H1 (cell line): ENCODE data around the gene RPL39L. TPM values are rescaled to one million over a fixed set of nuclear protein-coding genes. Genes with fewer than 3 reads are reported as not detected.

ENCODE experiments used
- CTCF ChIA-PET: fragments of 300-600 bp; sonication (Branson Sonifier 250); formaldehyde crosslinking; loops from one replicate; lab custom pipeline; 2021; ENCODE audit not compliant: partially characterized antibody; lab: Charles Lee
- POLR2A ChIA-PET: fragments of 300-600 bp; sonication (Branson Sonifier 250); formaldehyde crosslinking; loops from one replicate; lab custom pipeline; 2021; ENCODE audit warnings: inconsistent platforms; ENCODE audit not compliant: partially characterized antibody; lab: Charles Lee
- DNase-seq, 2 experiments: peaks; one replicate each; pipeline versions ENCODE4 v3.0.0 to v3.0.0-alpha.2; 2010 to 2022; ENCODE audit warnings: low spot score in 2 of 2, low read depth in 1 of 2, mixed read lengths in 1 of 2
- FAIRE-seq: peaks from 2 replicates; lab custom pipeline; 2011; peaks lifted over from hg19 to GRCh38; lab: Jason Lieb, UNC
- H2AFZ ChIP-seq: 2 replicates; pipeline ENCODE4 v1.8.1; 2012; ENCODE audit warnings: low read length, inconsistent platforms
- H2AK5ac ChIP-seq: 2 replicates; pipeline ENCODE4 v1.6.1; 2013; ENCODE audit warnings: low read depth, low read length
- H2BK120ac ChIP-seq: replicated peaks from 2 replicates; pipeline ENCODE3; 2013; ENCODE audit warnings: low read depth, low read length, inconsistent platforms
- H2BK12ac ChIP-seq: 2 replicates; pipeline ENCODE4 v1.6.1; 2013; ENCODE audit warnings: low read depth, low read length
- H2BK15ac ChIP-seq: 2 replicates; pipeline ENCODE4 v1.6.1; 2013; ENCODE audit warnings: low read length
- H2BK20ac ChIP-seq: 2 replicates; pipeline ENCODE4 v1.6.1; 2013; ENCODE audit warnings: low read length
- H2BK5ac ChIP-seq: 2 replicates; pipeline ENCODE4 v1.6.1; 2013; ENCODE audit warnings: low read depth, low read length
- H3K14ac ChIP-seq: 2 replicates; pipeline ENCODE4 v1.6.1; 2013; ENCODE audit warnings: inconsistent platforms; ENCODE audit not compliant: insufficient read length
- H3K18ac ChIP-seq: 2 replicates; pipeline ENCODE4 v1.6.1; 2013; ENCODE audit warnings: low read length; ENCODE audit errors: extremely low read depth
- H3K23ac ChIP-seq: 2 replicates; pipeline ENCODE4 v1.6.1; 2013; ENCODE audit warnings: inconsistent platforms; ENCODE audit not compliant: insufficient read length
- H3K23me2 ChIP-seq: 2 replicates; pipeline ENCODE4 v1.6.1; 2013; ENCODE audit warnings: low read depth, low read length
- H3K27ac ChIP-seq: 2 replicates; pipeline ENCODE4 v1.6.1; 2011; ENCODE audit warnings: low read depth, low read length, inconsistent platforms
- H3K27me3 ChIP-seq, 4 experiments: replicated peaks in 1 of 4; 1 replicate in 1 of 4; 2 replicates in 3 of 4; pipeline versions ENCODE4 v1.6.1 to v1.8.1; 2011 to 2013; ENCODE audit warnings: low read length in 3 of 4, mild to moderate bottlenecking in 3 of 4, inconsistent platforms in 2 of 4, mixed read lengths in 2 of 4, moderate library complexity in 1 of 4; ENCODE audit not compliant: control insufficient read depth in 3 of 4, insufficient read depth in 3 of 4; ENCODE audit errors: extremely low read depth in 1 of 4
- H3K36me3 ChIP-seq, 4 experiments: 2 replicates each; pipeline versions ENCODE4 v1.6.1 to v1.8.1; 2011 to 2013; ENCODE audit warnings: mild to moderate bottlenecking in 4 of 4, low read length in 3 of 4, moderate library complexity in 2 of 4, control low read depth in 1 of 4, inconsistent platforms in 1 of 4; ENCODE audit not compliant: insufficient read depth in 4 of 4, control insufficient read depth in 2 of 4
- H3K4ac ChIP-seq: replicated peaks from 2 replicates; pipeline ENCODE3; 2013; ENCODE audit warnings: low read length, low read depth, mixed read lengths, inconsistent platforms; ENCODE audit not compliant: insufficient read length
- H3K4me1 ChIP-seq, 4 experiments: replicated peaks in 1 of 4; 1 replicate in 1 of 4; 2 replicates in 3 of 4; pipeline versions ENCODE4 v1.6.1 to v1.8.1; 2011 to 2013; ENCODE audit warnings: low read length in 3 of 4, inconsistent platforms in 2 of 4, mixed read lengths in 1 of 4; ENCODE audit not compliant: insufficient read depth in 4 of 4, control insufficient read depth in 3 of 4
- H3K4me2 ChIP-seq, 2 experiments: 2 replicates each; pipeline versions ENCODE4 v1.6.1 to v1.8.1; 2011 to 2013; ENCODE audit warnings: low read depth in 2 of 2, low read length in 2 of 2, control low read depth in 1 of 2, inconsistent platforms in 1 of 2, mild to moderate bottlenecking in 1 of 2; ENCODE audit not compliant: insufficient read depth in 1 of 2
- H3K4me3 ChIP-seq, 4 experiments: fragments of 200-600, 300-600 bp in 1 of 4; sonication (generic), shearing (Covaris generic), sonication (Bioruptor Twin) in 1 of 4; 2 replicates each; pipeline versions ENCODE4 v1.5.1 to v1.8.1; 2011 to 2016; ENCODE audit warnings: low read length in 4 of 4, low read depth in 3 of 4, control low read depth in 2 of 4, inconsistent platforms in 2 of 4, mild to moderate bottlenecking in 2 of 4, mixed read lengths in 1 of 4, moderate library complexity in 1 of 4; ENCODE audit not compliant: insufficient read depth in 2 of 4; ENCODE audit errors: extremely low read depth in 1 of 4
- H3K56ac ChIP-seq: replicated peaks from 2 replicates; pipeline ENCODE3; 2013; ENCODE audit warnings: low read depth, mild to moderate bottlenecking, mixed read lengths, low read length, inconsistent platforms; ENCODE audit not compliant: insufficient read length
- H3K79me1 ChIP-seq: 2 replicates; pipeline ENCODE4 v1.6.1; 2013; ENCODE audit warnings: low read depth, low read length, control low read depth
- H3K79me2 ChIP-seq, 2 experiments: 2 replicates each; pipeline versions ENCODE4 v1.6.1 to v1.8.1; 2012 to 2013; ENCODE audit warnings: low read length in 2 of 2, mild to moderate bottlenecking in 2 of 2, inconsistent platforms in 1 of 2; ENCODE audit not compliant: insufficient read depth in 2 of 2, control insufficient read depth in 1 of 2
- H3K9ac ChIP-seq, 4 experiments: replicated peaks in 1 of 4; 1 replicate in 1 of 4; 2 replicates in 3 of 4; pipeline versions ENCODE4 v1.6.1 to v1.8.1; 2011 to 2013; ENCODE audit warnings: low read depth in 3 of 4, low read length in 3 of 4, control low read depth in 2 of 4, mild to moderate bottlenecking in 2 of 4, moderate library complexity in 2 of 4, inconsistent platforms in 1 of 4; ENCODE audit errors: extremely low read depth in 1 of 4
- H3K9me3 ChIP-seq, 2 experiments: 2 replicates each; pipeline versions ENCODE4 v1.6.1 to v1.8.1; 2012 to 2013; ENCODE audit warnings: mild to moderate bottlenecking in 2 of 2, moderate library complexity in 2 of 2, control low read depth in 1 of 2, inconsistent platforms in 1 of 2, low read depth in 1 of 2, low read length in 1 of 2, mixed read lengths in 1 of 2; ENCODE audit not compliant: insufficient read depth in 2 of 2
- H4K20me1 ChIP-seq, 2 experiments: replicated peaks in 1 of 2; 2 replicates each; pipeline versions ENCODE3 to v1.8.1; 2011 to 2013; ENCODE audit warnings: inconsistent platforms in 2 of 2, low read length in 2 of 2, mild to moderate bottlenecking in 1 of 2; ENCODE audit not compliant: insufficient read depth in 2 of 2, control insufficient read depth in 1 of 2
- H4K5ac ChIP-seq: 2 replicates; pipeline ENCODE4 v1.6.1; 2013; ENCODE audit warnings: low read length, low read depth, mixed read lengths, inconsistent platforms; ENCODE audit not compliant: insufficient read length
- H4K8ac ChIP-seq: 2 replicates; pipeline ENCODE4 v1.8.0; 2013; ENCODE audit warnings: mild to moderate bottlenecking, moderate library complexity, low read length, inconsistent platforms; ENCODE audit not compliant: insufficient read depth; ENCODE audit errors: extremely low read depth
- H4K91ac ChIP-seq: replicated peaks from 2 replicates; pipeline ENCODE3; 2013; ENCODE audit warnings: low read length, mixed read lengths, inconsistent platforms; ENCODE audit not compliant: insufficient read length
- BRCA1 ChIP-seq: IDR thresholded peaks from 2 replicates; pipeline ENCODE4 v1.6.1; 2012; ENCODE audit warnings: low read depth, low read length, improper control_type of control experiment
- CHD1 ChIP-seq: IDR thresholded peaks from 2 replicates; pipeline ENCODE4 v1.6.1; 2012; ENCODE audit warnings: low read depth, low read length, improper control_type of control experiment
- FOSL1 ChIP-seq: IDR thresholded peaks from 2 replicates; pipeline ENCODE4 v1.6.1; 2011; ENCODE audit warnings: mild to moderate bottlenecking, low read depth, low read length, moderate library complexity; ENCODE audit not compliant: insufficient read depth
- JUND ChIP-seq: IDR thresholded peaks from 2 replicates; pipeline ENCODE4 v1.6.1; 2011; ENCODE audit warnings: mild to moderate bottlenecking, improper control_type of control experiment, low read length
- POLR2AphosphoS5 ChIP-seq: IDR thresholded peaks from 2 replicates; pipeline ENCODE4 v1.6.1; 2011; ENCODE audit warnings: low read depth, low read length
- RNF2 ChIP-seq: fragments of 200-900, 300-1000 bp; sonication (generic); IDR thresholded peaks from 2 replicates; pipeline ENCODE4 v1.7.1; 2016; ENCODE audit warnings: borderline replicate concordance, low read depth, mild to moderate bottlenecking, antibody characterized with exemption, low read length; ENCODE audit not compliant: poor library complexity, severe bottlenecking; ENCODE audit errors: missing control alignments
- WGBS, 2 experiments: shearing (Covaris generic) in 1 of 2; methylation state at CpG; one replicate each; pipeline versions ENCODE4 v1.1.6 to v1.1.7; 2013 to 2015; ENCODE audit warnings: low lambda C conversion rate in 2 of 2, mixed read lengths in 2 of 2, inconsistent platforms in 1 of 2, low coverage in 1 of 2, missing lambda C conversion rate in 1 of 2; ENCODE audit not compliant: insufficient replicate concordance in 2 of 2, insufficient coverage in 1 of 2, insufficient read length in 1 of 2; ENCODE audit errors: extremely low coverage in 1 of 2, missing lambda C conversion rate in 1 of 2; 5-methylcytosine and 5-hydroxymethylcytosine counted together
- polyA plus RNA-seq, 7 experiments: library from polyadenylated mRNA; depleted of rRNA in 3 of 7; stranded (reverse) in 5 of 7; unstranded in 2 of 7; fragments of >200 nt in 5 of 7; fragments of 200-250 nt in 2 of 7; gene quantifications; 1 replicate in 5 of 7; 2 replicates in 1 of 7; 4 replicates in 1 of 7; pipeline versions ENCODE4 v1.2.1 to v1.2.3, GENCODE V29; 2011 to 2013; ENCODE audit warnings: missing spikeins in 2 of 7, mixed read lengths in 2 of 7
- total RNA-seq: library from RNA; stranded (reverse); fragmentation: NEBNext Ultra II Directional; extraction: Animal tissue kit (Norgen Biotek cat#: 25700); gene quantifications from 2 replicates; pipeline ENCODE4 v1.2.1, GENCODE V29; 2021

RPL39L gene
- total and polyA plus RNA-seq, 2 of the 8 experiments (the other 6 are each of a cell fraction or from before 2014, with no cell fraction given), result 51.8 to 67.7 TPM

- Histone ChIP-seq H3K4me1 (no peaks in the 10 kb centered on the region), H3K9me3 (no peaks in the 10 kb centered on the region), H2AFZ (no peak overlapping the region), H3K23me2 (no peaks in the 10 kb centered on the region), H3K4ac (no peak overlapping the region), H3K79me2 (no peaks in the 10 kb centered on the region), H3K14ac (no peak overlapping the region), H3K9ac (no peak overlapping the region), H3K36me3 (no peaks in the 10 kb centered on the region), H2BK15ac (no peak overlapping the region), H3K4me2 (no peak overlapping the region), H2BK120ac (no peak overlapping the region), H3K79me1 (no peaks in the 10 kb centered on the region), H2BK12ac (no peak overlapping the region), H3K4me3 (no peak overlapping the region), H3K23ac (no peak overlapping the region), H4K91ac (no peak overlapping the region), H4K20me1 (peaks cover 0 to 2% of the 10 kb centered on the region in 2 experiments), H3K56ac (no peak overlapping the region), H2BK5ac (no peak overlapping the region), H3K27me3 (no peaks in the 10 kb centered on the region), H2BK20ac (no peak overlapping the region), H2AK5ac (no peak overlapping the region), H4K5ac (no peak overlapping the region), H3K27ac (no peak overlapping the region), H3K18ac (no peak overlapping the region), H4K8ac (no peak overlapping the region)
- FAIRE-seq (no peak), DNase-seq (no peak)
- POLR2A ChIA-PET, result interaction anchor here (0.6 kb wide), 1 partner anchor 55 kb away, joined by 3 read pairs; no protein-coding TSS in a partner anchor
- no peak for TF ChIP-seq BRCA1
- no peak for TF ChIP-seq CHD1
- no peak for TF ChIP-seq RNF2
- TF ChIP-seq FOSL1, result no peak
- TF ChIP-seq JUND, result no peak
- no peak for TF ChIP-seq POLR2AphosphoS5
- CTCF ChIA-PET, result interaction anchor here (0.5 to 5.0 kb wide), 21 partner anchors 8 to 334 kb away, joined by 3 to 45 read pairs (median 6); partner anchors contain the start of gene RPL39L
- WGBS, 2 experiments, result 94% methylated on average over 2 of the region's 2 CpGs; no CpG with 5 or more reads in 1 of the 2 experiments
These were observed 24.8 kb downstream of the RPL39L start for GRCh38 chr3:187114511-187114910.
